Loucy (cell line): Measurements from ENCODE around the gene RPS6KB1.

Experiments used
- CTCF ChIP-seq: fragments of 200-600 bp; sonication (generic); conservative IDR thresholded peaks from 2 replicates; pipeline ENCODE4 v1.5.1; 2014; ENCODE audit warnings: mild to moderate bottlenecking, antibody characterized with exemption, low read length
- EZH2phosphoT487 ChIP-seq: fragments of 200-600 bp; IDR thresholded peaks from 2 replicates; pipeline ENCODE4 v1.6.1; 2018; ENCODE audit warnings: antibody characterized with exemption, mild to moderate bottlenecking, moderate library complexity, borderline replicate concordance

- TF ChIP-seq CTCF = no peak
- no peak for TF ChIP-seq EZH2phosphoT487
These were observed 10.5 kb downstream of the RPS6KB1 start for GRCh38 chr17:59903455-59903854.
